ENCODE results near the gene CIC. TPM values are rescaled to one million over a fixed set of nuclear protein-coding genes. Genes with fewer than 3 reads are reported as not detected.

Gene CIC
- total and polyA plus RNA-seq, 2 of the 13 experiments (the other 11 are each of a cell fraction or from before 2014, with no cell fraction given), result 5.9 to 8.0 TPM

- TF ChIP-seq PREB (CRISPR knock-in tag; IDR thresholded peaks at IDR 0.05) (no peak), ZNF761 (CRISPR knock-in tag; conservative IDR thresholded peaks at IDR 0.05) (no peak), RBFOX2 (IDR thresholded peaks at IDR 0.05; ENCODE audit: low read depth, low read length) (peak; percentile 52; the same call in 1 of the 2 replicates), ZSCAN12 (CRISPR knock-in tag; IDR thresholded peaks at IDR 0.05) (no peak), HNRNPLL (IDR thresholded peaks at IDR 0.05; ENCODE audit: low read depth, low read length, poor library complexity, severe bottlenecking) (no peak), SP2 (CRISPR knock-in tag; IDR thresholded peaks at IDR 0.05) (no peak), EED (CRISPR knock-in tag; IDR thresholded peaks at IDR 0.05) (no peak), ZNF468 (CRISPR knock-in tag; IDR thresholded peaks at IDR 0.05) (no peak), KDM4B (CRISPR knock-in tag; IDR thresholded peaks at IDR 0.05) (no peak), ZNF746 (CRISPR knock-in tag; IDR thresholded peaks at IDR 0.05) (no peak), FOSL1 (CRISPR knock-in tag; IDR thresholded peaks at IDR 0.05; ENCODE audit: borderline replicate concordance) (no peak), ZNF138 (CRISPR knock-in tag; IDR thresholded peaks at IDR 0.05; ENCODE audit: low read depth) (no peak), ZNF724P (CRISPR knock-in tag; IDR thresholded peaks at IDR 0.05; ENCODE audit: borderline replicate concordance) (no peak), ARID2 (CRISPR knock-in tag; IDR thresholded peaks at IDR 0.05; ENCODE audit: borderline replicate concordance) (no peak), ZNF883 (CRISPR knock-in tag; IDR thresholded peaks at IDR 0.05; ENCODE audit: not compliant biosample characterization) (peak; percentile 16), ZNF776 (CRISPR knock-in tag; IDR thresholded peaks at IDR 0.05) (no peak), ZSCAN9 (CRISPR knock-in tag; IDR thresholded peaks at IDR 0.05; ENCODE audit: borderline replicate concordance) (no peak), RAD21 (CRISPR knock-in tag; IDR thresholded peaks at IDR 0.05) (no peak), ZNF205 (CRISPR knock-in tag; IDR thresholded peaks at IDR 0.05) (no peak), SNAPC2 (CRISPR knock-in tag; IDR thresholded peaks at IDR 0.05) (no peak), CREB3 (CRISPR knock-in tag; IDR thresholded peaks at IDR 0.05) (no peak), CHD2 (IDR thresholded peaks at IDR 0.05; ENCODE audit: low read depth, low read length) (no peak), CERS6 (CRISPR knock-in tag; IDR thresholded peaks at IDR 0.05) (no peak), LRRFIP1 (CRISPR knock-in tag; conservative IDR thresholded peaks at IDR 0.05) (no peak), ZSCAN25 (CRISPR knock-in tag; IDR thresholded peaks at IDR 0.05) (0 out of 2 replicates have a peak, but pooled peaks have one; percentile 24), ZNF816 (CRISPR knock-in tag; IDR thresholded peaks at IDR 0.05; ENCODE audit: borderline replicate concordance) (no peak)
Observed at GRCh38 chr19:42316223-42317211, 47.5 kb downstream of the CIC start (continued).
